HG03565 (cell line): ENCODE measurements around the gene VAV1.
"Not testable (repeated sequence)": the region's sequence is repeated elsewhere in the genome, so short reads cannot be mapped to it uniquely, and the experiment has no call there.

ENCODE experiments used
- ATAC-seq: cut with Tn5 transposase; IDR thresholded peaks from one replicate; pipeline ENCODE4 v1.9.1; 2021; ENCODE audit warnings: mild to moderate bottlenecking, moderate library complexity; ENCODE audit not compliant: unreplicated experiment

VAV1 gene

GRCh38 chr19:6842871-6843607, 70.5 kb downstream of the VAV1 start:
- ATAC-seq, result no peak

GRCh38 chr19:6847828-6848200, 75.3 kb downstream of the VAV1 start:
- no peak for ATAC-seq

GRCh38 chr19:6848986-6849385, 76.5 kb downstream of the VAV1 start:
- no peak for ATAC-seq

GRCh38 chr19:6849876-6850275, 77.4 kb downstream of the VAV1 start:
- no peak for ATAC-seq

GRCh38 chr19:6851359-6851758, 78.9 kb downstream of the VAV1 start:
- no peak for ATAC-seq

GRCh38 chr19:6852001-6852400, 79.5 kb downstream of the VAV1 start:
- ATAC-seq, result no peak

- ATAC-seq, result no peak
Measured at GRCh38 chr19:6853868-6854267, 81.4 kb downstream of the VAV1 start.

GRCh38 chr19:6854758-6855157, 82.2 kb downstream of the VAV1 start:
- ATAC-seq, result no peak

GRCh38 chr19:6856749-6857372, 84.4 kb downstream of the VAV1 start:
- ATAC-seq, result no peak

GRCh38 chr19:6861683-6862286, 89.3 kb downstream of the VAV1 start:
- no peak for ATAC-seq

GRCh38 chr19:6862673-6863078, 90.2 kb downstream of the VAV1 start:
- peak; percentile 60 for ATAC-seq

- no peak for ATAC-seq
Measured at GRCh38 chr19:6864325-6864940, 91.9 kb downstream of the VAV1 start.

GRCh38 chr19:6865849-6866248, 93.3 kb downstream of the VAV1 start:
- ATAC-seq, result no peak

GRCh38 chr19:6866741-6867151, 94.2 kb downstream of the VAV1 start:
- ATAC-seq, result no peak

GRCh38 chr19:6868351-6868750, 95.8 kb downstream of the VAV1 start:
- ATAC-seq, result no peak

GRCh38 chr19:6869151-6869882, 96.8 kb downstream of the VAV1 start:
- not testable (repeated sequence) for ATAC-seq

- no peak for ATAC-seq
Measured at GRCh38 chr19:6873708-6874431, 101.4 kb downstream of the VAV1 start.

- ATAC-seq, result no peak
Measured at GRCh38 chr19:6875218-6875617, 102.7 kb downstream of the VAV1 start.

- no peak for ATAC-seq
Measured at GRCh38 chr19:6876748-6877147, 104.2 kb downstream of the VAV1 start.

- no peak for ATAC-seq
Measured at GRCh38 chr19:6877766-6878165, 105.3 kb downstream of the VAV1 start.
